GM18951 (cell line): ENCODE measurements around the gene MARVELD2.
A peak's percentile ranks its signal among the peaks of the same experiment; 100 is the strongest.
"Not testable (repeated sequence)": the region's sequence is repeated elsewhere in the genome, so short reads cannot be mapped to it uniquely, and the experiment has no call there.

Source experiments
- POLR2A ChIP-seq: IDR thresholded peaks from 4 replicates; pipeline ENCODE4 v1.6.1; 2011; ENCODE audit warnings: mild to moderate bottlenecking; ENCODE audit not compliant: insufficient read length, insufficient read depth; ENCODE audit errors: extremely low read depth
- in situ Hi-C: fragments of 300-500 bp; cut with MboI; formaldehyde crosslinking; loops from one replicate; pipeline ENCODE4 v1.12.0; 2022; ENCODE audit warnings: low sequenced_read_pairs, mixed read lengths, inconsistent platforms; ENCODE audit not compliant: unreplicated experiment

The MARVELD2 gene

GRCh38 chr5:69414885-69415583 lies at the start of gene MARVELD2:
TSS of gene MARVELD2 (plus strand) at chr5:69415116. CDS start at chr5:69419386, 4,270 bp downstream.
- peak; percentile 39 for TF ChIP-seq POLR2A
- in situ Hi-C loops, result no loop called here

DNA sequence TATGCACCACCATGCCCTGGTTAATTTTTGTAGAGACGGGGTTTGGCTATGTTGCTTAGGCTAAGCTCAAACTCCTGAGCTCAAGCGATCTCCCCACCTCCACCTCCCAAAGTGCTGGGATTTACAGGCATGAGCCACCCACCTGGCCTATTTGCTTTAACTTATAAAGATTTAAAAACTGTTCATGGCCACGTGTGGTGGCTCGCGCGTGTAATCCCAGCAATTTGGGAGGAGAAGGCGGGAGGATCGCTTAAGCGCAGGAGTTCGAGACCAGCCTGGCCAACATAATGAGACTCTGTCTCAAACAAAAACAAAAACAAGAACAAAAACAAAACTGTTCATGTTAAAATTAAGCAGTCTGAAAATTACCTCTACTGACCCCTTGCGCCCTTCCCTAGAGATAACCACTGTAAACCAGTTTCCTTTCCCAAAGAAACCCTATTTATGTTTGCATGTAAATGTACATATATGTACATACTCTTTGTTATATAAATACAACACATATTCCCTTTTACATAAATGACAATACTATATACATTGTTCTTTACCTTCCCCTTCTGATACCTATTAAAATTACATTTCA lies 47.1 kb upstream of the MARVELD2 start:
- TF ChIP-seq POLR2A, result no peak
- in situ Hi-C loops, result no loop called here

DNA sequence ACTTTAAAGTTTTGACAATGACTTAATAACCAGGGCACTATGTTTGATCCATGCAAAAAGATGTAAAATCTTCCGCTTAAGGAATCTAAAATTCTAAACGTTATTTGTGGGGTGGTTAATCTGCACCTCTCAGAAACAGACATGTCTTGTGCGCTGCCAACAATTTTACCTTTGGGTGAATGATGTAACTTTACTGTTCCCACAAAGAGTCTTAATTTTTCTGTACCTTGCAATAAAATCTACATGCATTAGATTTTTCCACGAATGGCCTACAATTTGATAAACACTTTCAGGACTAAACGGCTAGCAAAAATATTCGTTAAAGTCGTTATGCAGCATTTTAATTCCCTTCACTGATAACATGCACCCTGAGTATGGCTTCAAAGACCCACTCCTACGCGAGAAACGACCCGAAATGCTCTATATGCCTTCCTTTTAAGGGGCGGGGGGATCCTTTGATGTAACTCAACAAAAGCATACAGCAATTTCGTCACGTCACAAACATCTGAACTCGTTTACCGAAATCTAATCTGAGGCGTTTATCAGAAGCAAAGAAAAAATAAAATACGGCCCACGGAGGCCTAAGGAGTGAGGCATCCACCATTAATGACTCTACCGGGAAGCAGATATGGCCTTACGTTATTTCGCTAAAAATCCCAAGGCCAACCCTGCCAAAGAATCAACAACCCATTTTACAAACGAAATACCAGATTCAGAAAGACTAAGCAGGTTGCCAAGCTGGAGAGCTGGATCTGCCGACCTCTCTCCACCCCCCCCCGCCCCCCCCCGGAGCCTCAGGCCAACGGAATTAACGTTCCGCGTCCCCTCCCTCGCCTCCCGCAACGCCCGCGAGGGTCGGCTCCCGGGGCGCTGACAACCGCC lies 46.2 kb upstream of the MARVELD2 start:
- TF ChIP-seq POLR2A, result no peak
- in situ Hi-C loops, result no loop called here

DNA sequence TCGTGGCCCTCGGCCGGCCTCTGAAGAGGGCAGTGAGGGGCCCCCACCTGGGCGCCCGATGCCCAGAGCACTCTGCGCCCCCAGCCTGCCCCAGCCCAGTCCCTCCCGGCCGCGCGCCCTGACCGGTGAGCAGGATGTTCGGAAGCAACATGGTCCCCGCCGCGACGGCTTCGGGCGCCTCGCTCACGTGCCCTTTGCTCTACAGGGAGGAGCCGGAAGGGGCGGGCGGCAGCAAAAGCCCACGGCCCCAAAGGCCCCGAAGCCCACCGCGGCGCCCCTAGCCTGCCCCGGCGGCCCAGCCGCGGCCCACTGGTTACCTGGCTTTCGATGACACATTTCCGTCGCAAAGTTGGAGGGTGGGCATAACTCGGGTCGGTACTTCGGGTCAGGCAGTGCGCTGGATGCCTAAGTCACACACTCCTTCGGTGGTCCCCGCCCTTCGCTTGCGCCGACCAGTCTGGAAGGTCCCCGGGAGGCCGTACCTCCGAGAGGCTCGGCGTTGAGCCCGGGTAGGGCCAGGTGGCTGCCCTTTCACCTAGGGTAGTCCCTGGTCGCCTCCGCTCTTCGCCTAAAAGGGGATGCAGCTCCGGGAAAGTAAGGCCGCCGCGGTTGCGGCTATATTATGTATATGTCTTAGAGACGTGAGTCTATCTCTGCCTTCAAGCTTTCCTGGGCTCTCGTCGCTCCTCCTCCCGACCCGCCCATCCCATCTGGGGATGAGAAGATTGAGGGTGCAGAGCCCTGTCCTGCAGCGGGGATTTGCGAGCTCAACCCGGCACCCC lies 45.4 kb upstream of the MARVELD2 start, which contains the start of the genes AK6, RAD17 and TAF9:
Gene AK6 (minus strand): TSS at position 181 of the 782 bp plus-strand sequence. CDS start 30 bp downstream, at position 151.
Gene RAD17 (plus strand): TSS at position 479 of the 782 bp plus-strand sequence. CDS start 2,391 bp downstream, outside the sequence.
Gene TAF9 (minus strand): TSS at position 181 of the 782 bp plus-strand sequence. CDS start 3,783 bp downstream, outside the sequence.
- in situ Hi-C loops, result no loop called here
- TF ChIP-seq POLR2A, result peak; percentile 84

- in situ Hi-C loops, result not testable (repeated sequence)
Measured at GRCh38 chr5:69370335-69370734, 44.6 kb upstream of the MARVELD2 start.

GRCh38 chr5:69372394-69372793 lies 42.5 kb upstream of the MARVELD2 start:
- no peak for TF ChIP-seq POLR2A
- in situ Hi-C loops, result no loop called here

DNA sequence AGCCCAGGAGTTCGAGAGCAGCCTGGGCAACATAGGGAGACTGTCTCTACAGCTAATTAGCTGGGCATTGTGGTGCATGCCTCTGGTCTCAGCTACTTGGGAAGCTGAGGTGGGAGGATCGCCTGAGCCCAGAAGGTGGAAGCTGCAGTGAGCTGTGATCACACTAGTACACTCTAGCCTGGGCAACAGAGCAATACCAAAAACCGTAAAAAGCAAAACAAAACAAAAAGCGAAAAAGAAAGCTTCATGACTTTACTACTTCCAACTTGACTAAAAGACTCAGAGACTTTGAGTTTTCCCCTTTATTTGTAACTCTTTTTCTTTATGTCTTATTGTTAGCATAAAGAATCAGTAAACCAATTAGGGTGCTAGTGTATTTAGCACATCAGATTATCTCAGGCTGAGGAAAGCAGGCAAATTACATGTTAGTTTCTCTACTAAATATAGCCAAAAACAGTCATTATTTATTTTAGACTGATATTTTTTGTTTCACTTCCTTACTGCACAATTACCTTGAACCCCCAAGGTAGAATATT lies 39.9 kb upstream of the MARVELD2 start:
- no peak for TF ChIP-seq POLR2A
- in situ Hi-C loops, result no loop called here

- TF ChIP-seq POLR2A, result no peak
- in situ Hi-C loops, result no loop called here
Measured at GRCh38 chr5:69378376-69378775, 36.5 kb upstream of the MARVELD2 start.

GRCh38 chr5:69404659-69405330 lies 10.1 kb upstream of the MARVELD2 start:
- no peak for TF ChIP-seq POLR2A
- in situ Hi-C loops, result no loop called here

DNA sequence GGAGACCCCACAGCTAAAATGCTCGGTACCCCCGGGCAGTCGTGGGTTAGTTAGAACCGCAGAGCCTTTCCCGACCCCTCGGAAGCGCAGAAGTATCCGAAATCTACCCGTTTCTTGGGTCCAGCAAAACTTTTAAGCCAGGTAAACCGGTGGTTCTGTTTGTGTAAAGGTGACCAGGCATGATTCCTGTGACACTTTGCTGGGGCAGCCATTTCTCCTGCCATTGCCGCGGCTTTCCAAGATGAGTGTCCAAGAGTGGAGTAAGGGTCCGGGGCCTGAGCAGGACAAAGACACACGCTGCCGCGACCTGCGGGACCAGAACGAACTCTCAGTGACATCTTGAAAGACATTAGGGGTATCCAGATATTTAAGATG lies 655 bp downstream of the MARVELD2 start:
- in situ Hi-C loops, result no loop called here
- no peak for TF ChIP-seq POLR2A

GRCh38 chr5:69416180-69416579 lies 1.3 kb downstream of the MARVELD2 start:
- in situ Hi-C loops, result no loop called here
- TF ChIP-seq POLR2A, result no peak

DNA sequence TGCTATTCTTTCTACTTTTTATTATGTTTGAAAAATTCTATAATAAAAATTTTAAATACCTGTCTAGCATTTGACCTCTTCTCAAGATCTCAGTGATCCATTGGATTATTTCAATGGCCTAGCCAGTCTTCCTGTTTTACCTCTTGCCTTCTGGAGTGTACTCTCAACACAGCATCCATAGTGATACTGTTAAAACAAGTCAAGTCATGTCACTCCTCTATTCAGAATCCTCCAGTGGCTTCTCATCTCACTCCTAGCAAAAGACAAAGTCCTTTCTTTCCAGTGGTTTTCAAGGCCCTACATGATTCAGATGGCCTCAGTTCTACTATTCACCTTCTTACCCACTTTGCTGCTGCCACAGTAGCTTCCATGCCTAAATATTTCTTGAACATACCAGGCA lies 1.8 kb downstream of the MARVELD2 start:
- no peak for TF ChIP-seq POLR2A
- in situ Hi-C loops, result no loop called here
